ENCODE measurements around the gene TRAF3. TPM values are rescaled to one million over a fixed set of nuclear protein-coding genes. Genes with fewer than 3 reads are reported as not detected.

Gene TRAF3
- total RNA-seq, 1 donor from 2014 or later: 25.9 TPM

- no peak for TF ChIP-seq EZH2 (IDR thresholded peaks at IDR 0.05; ENCODE audit: insufficient read depth, low read length)
- no peak for TF ChIP-seq CTCF (IDR thresholded peaks at IDR 0.05; ENCODE audit: insufficient read depth, low read depth, low read length)
- Mint-ChIP-seq H3K27me3 (ENCODE audit: low read depth, unreplicated experiment) (no peaks in the 10 kb centered on the region), H3K4me3 (ENCODE audit: unreplicated experiment) (no peak overlapping the region), H3K9me3 (ENCODE audit: unreplicated experiment) (no peaks in the 10 kb centered on the region), H3K4me1 (ENCODE audit: low read depth, unreplicated experiment) (peaks cover 23% of the 10 kb centered on the region), H3K27ac (ENCODE audit: unreplicated experiment) (no peak overlapping the region), H3K36me3 (ENCODE audit: low read depth, unreplicated experiment) (peaks cover 6% of the 10 kb centered on the region)
- peaks cover 85% of the 10 kb centered on the region for H3K79me2 ChIP-seq (ENCODE audit: insufficient read depth, low read length)
- H3K36me3 ChIP-seq (ENCODE audit: insufficient read depth, low read length): no peaks in the 10 kb centered on the region
- no peaks in the 10 kb centered on the region for H3K9me3 ChIP-seq (ENCODE audit: insufficient read depth, low read depth, low read length)
- peaks cover 13% of the 10 kb centered on the region for H3K4me1 ChIP-seq (ENCODE audit: insufficient read depth, low read length)
- no peak overlapping the region for H2AFZ ChIP-seq (ENCODE audit: low read depth, low read length)
- H4K20me1 ChIP-seq (ENCODE audit: insufficient read depth, low read length): peaks cover 92% of the 10 kb centered on the region
- no peak overlapping the region for H3K4me2 ChIP-seq (ENCODE audit: low read length)
- no peak overlapping the region for H3K4me3 ChIP-seq (ENCODE audit: insufficient read depth, low read depth, low read length)
- no peak for FAIRE-seq
- no peak overlapping the region for H3K9ac ChIP-seq (ENCODE audit: low read length)
- no peak for DNase-seq (ENCODE audit: low read depth)
- no peaks in the 10 kb centered on the region for H3K27me3 ChIP-seq (ENCODE audit: insufficient read depth, low read length)
- H3K27ac ChIP-seq (ENCODE audit: low read depth, low read length): no peak overlapping the region
Measured at GRCh38 chr14:102826161-102826560, 48.9 kb downstream of the TRAF3 start.

DNA sequence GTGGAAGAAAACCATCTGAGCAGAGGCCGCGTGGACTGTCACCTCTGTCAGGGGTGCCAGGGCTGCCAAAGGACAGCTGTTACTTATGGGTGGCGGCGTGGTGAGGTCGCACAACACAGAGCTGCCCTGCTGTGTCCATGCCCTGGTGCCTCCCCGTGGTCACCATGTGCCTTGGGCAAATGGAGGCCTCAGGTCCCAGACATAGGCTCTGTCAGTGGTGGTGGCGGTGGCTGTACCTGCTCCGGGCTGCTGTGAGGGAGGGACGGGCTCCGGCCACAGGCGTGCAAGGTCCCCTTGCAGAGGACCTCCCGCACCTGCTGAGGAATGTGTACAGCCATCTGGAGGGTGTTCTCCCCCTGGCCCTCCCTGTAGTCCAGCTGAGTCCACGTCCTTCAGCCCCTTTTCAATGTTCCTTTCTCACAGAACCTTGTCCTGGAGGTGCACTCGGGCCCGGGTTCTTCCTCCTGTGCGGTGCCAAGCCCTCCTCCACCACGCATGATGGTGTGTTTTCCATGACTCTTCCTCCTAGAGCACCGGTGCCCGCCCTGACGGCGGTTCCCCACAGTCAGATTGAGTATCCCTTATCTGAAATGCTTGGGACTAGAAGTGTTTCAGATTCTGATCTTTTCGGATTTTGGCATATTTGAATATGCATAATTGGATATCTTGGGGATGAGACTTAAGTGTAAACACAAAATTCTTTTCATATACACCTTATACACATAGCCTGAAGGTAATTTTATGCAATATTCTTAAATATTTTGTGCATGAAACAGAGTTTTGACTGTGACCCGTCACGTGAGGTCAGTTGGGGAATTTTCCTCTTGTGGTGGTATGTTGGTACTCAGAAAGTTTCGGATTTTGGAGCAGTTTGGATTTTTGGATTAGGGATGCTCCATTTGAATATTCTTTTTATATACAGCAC, 49.8 kb downstream of the TRAF3 start:
- Mint-ChIP-seq H3K4me1 (ENCODE audit: low read depth, unreplicated experiment) (peaks cover 23% of the 10 kb centered on the region), H3K9me3 (ENCODE audit: unreplicated experiment) (no peaks in the 10 kb centered on the region), H3K36me3 (ENCODE audit: low read depth, unreplicated experiment) (peaks cover 8% of the 10 kb centered on the region), H3K27ac (ENCODE audit: unreplicated experiment) (no peak overlapping the region), H3K4me3 (ENCODE audit: unreplicated experiment) (no peak overlapping the region), H3K27me3 (ENCODE audit: low read depth, unreplicated experiment) (no peaks in the 10 kb centered on the region)
- Histone ChIP-seq H3K79me2 (ENCODE audit: insufficient read depth, low read length) (peaks cover 82% of the 10 kb centered on the region), H3K9ac (ENCODE audit: low read length) (no peak overlapping the region), H2AFZ (ENCODE audit: low read depth, low read length) (no peak overlapping the region), H3K27me3 (ENCODE audit: insufficient read depth, low read length) (no peaks in the 10 kb centered on the region), H3K4me3 (ENCODE audit: insufficient read depth, low read depth, low read length) (no peak overlapping the region), H3K4me1 (ENCODE audit: insufficient read depth, low read length) (peaks cover 13% of the 10 kb centered on the region), H3K27ac (ENCODE audit: low read depth, low read length) (no peak overlapping the region), H3K4me2 (ENCODE audit: low read length) (no peak overlapping the region), H4K20me1 (ENCODE audit: insufficient read depth, low read length) (peaks cover 93% of the 10 kb centered on the region), H3K36me3 (ENCODE audit: insufficient read depth, low read length) (no peaks in the 10 kb centered on the region), H3K9me3 (ENCODE audit: insufficient read depth, low read depth, low read length) (no peaks in the 10 kb centered on the region)
- no peak for DNase-seq (ENCODE audit: low read depth)
- no peak for TF ChIP-seq EZH2 (IDR thresholded peaks at IDR 0.05; ENCODE audit: insufficient read depth, low read length)
- TF ChIP-seq CTCF (IDR thresholded peaks at IDR 0.05; ENCODE audit: insufficient read depth, low read depth, low read length): no peak
- no peak for FAIRE-seq

GRCh38 chr14:102827716-102828115, 50.5 kb downstream of the TRAF3 start:
- Mint-ChIP-seq H3K4me3 (ENCODE audit: unreplicated experiment) (no peak overlapping the region), H3K36me3 (ENCODE audit: low read depth, unreplicated experiment) (peaks cover 8% of the 10 kb centered on the region), H3K4me1 (ENCODE audit: low read depth, unreplicated experiment) (peaks cover 23% of the 10 kb centered on the region), H3K27me3 (ENCODE audit: low read depth, unreplicated experiment) (no peaks in the 10 kb centered on the region), H3K27ac (ENCODE audit: unreplicated experiment) (no peak overlapping the region), H3K9me3 (ENCODE audit: unreplicated experiment) (no peaks in the 10 kb centered on the region)
- no peaks in the 10 kb centered on the region for H3K36me3 ChIP-seq (ENCODE audit: insufficient read depth, low read length)
- peaks cover 13% of the 10 kb centered on the region for H3K4me1 ChIP-seq (ENCODE audit: insufficient read depth, low read length)
- peaks cover 77% of the 10 kb centered on the region for H3K79me2 ChIP-seq (ENCODE audit: insufficient read depth, low read length)
- H3K27me3 ChIP-seq (ENCODE audit: insufficient read depth, low read length): no peaks in the 10 kb centered on the region
- FAIRE-seq: no peak
- no peak overlapping the region for H3K4me2 ChIP-seq (ENCODE audit: low read length)
- no peak for TF ChIP-seq EZH2 (IDR thresholded peaks at IDR 0.05; ENCODE audit: insufficient read depth, low read length)
- TF ChIP-seq CTCF (IDR thresholded peaks at IDR 0.05; ENCODE audit: insufficient read depth, low read depth, low read length): no peak
- no peak overlapping the region for H3K4me3 ChIP-seq (ENCODE audit: insufficient read depth, low read depth, low read length)
- no peaks in the 10 kb centered on the region for H3K9me3 ChIP-seq (ENCODE audit: insufficient read depth, low read depth, low read length)
- no peak overlapping the region for H2AFZ ChIP-seq (ENCODE audit: low read depth, low read length)
- peaks cover 87% of the 10 kb centered on the region for H4K20me1 ChIP-seq (ENCODE audit: insufficient read depth, low read length)
- peak; percentile 55 for DNase-seq (ENCODE audit: low read depth)
- H3K9ac ChIP-seq (ENCODE audit: low read length): no peak overlapping the region
- no peak overlapping the region for H3K27ac ChIP-seq (ENCODE audit: low read depth, low read length)

Data from astrocyte (in vitro differentiated cells and primary cell).